ENCODE data around the gene EFNB1.

GRCh38 chrX:68807818-68808217 is 21.0 kb upstream of the EFNB1 start:
- TF ChIP-seq POLR2AphosphoS5 (IDR thresholded peaks at IDR 0.05) (no peak), CTCF (IDR thresholded peaks at IDR 0.05 in 8 of 11, conservative IDR thresholded peaks at IDR 0.05 in 3 of 11) (peak in 7 of 11 experiments; percentile 10 to 39 (median 29))

All from spleen (tissue), 7 donors.